Measurements from ENCODE around the gene RASGRP4.

DNA sequence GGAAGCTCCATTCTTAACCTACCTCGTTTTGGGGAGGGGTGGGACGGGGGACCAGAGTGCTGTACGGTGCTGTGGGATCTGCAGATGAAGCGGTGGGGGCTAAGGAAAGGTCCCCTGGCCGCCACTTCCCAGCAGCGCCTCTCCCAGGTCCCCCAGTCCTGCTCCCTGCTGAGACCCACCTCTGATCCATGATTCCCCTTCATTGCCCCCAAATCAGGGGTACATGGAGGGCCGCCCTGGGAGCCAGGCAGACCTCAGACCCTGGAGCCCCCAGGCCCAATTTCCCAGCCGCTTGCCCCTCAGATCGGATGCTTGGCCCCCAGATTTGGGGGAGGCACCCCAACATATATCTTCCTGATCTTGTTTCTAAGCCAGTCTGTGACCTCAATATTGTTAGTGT lies 26.9 kb downstream of the RASGRP4 start:
- TF ChIP-seq SUZ12 (IDR thresholded peaks at IDR 0.05; ENCODE audit: extremely low read depth, insufficient read depth, insufficient read length): no peak
- TF ChIP-seq YY1 (IDR thresholded peaks at IDR 0.05; ENCODE audit: insufficient read depth, insufficient read length): no peak
- TF ChIP-seq ZNF274 (IDR thresholded peaks at IDR 0.05; ENCODE audit: low read depth, low read length): no peak
